HepG2 (cell line): ENCODE data around the gene TP53. TPM values are rescaled to one million over a fixed set of nuclear protein-coding genes. Genes with fewer than 3 reads are reported as not detected.

ENCODE experiments used
- ATAC-seq: fragments of 200-7000 bp; cut with Tn5 transposase; 3 replicates; pipeline ENCODE4 v1.9.1; 2020; ENCODE audit warnings: mild to moderate bottlenecking, moderate library complexity
- BruUV-seq: library from RNA; stranded (reverse); fragments of 400-500 nt; replicated peaks from 2 replicates; lab custom pipeline; 2021; lab: Mats Ljungman, UMichigan
- CTCF ChIA-PET: fragments of 300-600 bp; formaldehyde crosslinking; extraction: SDS; loops from one replicate; lab custom pipeline; 2021; ENCODE audit warnings: low total read pairs, inconsistent platforms, low intra/inter-chr PET ratio; lab: Yijun Ruan, JAX
- POLR2A ChIA-PET: fragments of 350-600 bp; sonication (Branson Sonifier 250); formaldehyde crosslinking; loops from one replicate; lab custom pipeline; 2020; ENCODE audit warnings: antibody characterized with exemption, inconsistent platforms; lab: Yijun Ruan, JAX
- DNase-seq: peaks from one replicate; pipeline ENCODE4 v3.0.0-alpha.2; 2015; ENCODE audit warnings: low spot score
- FAIRE-seq: peaks from 3 replicates; lab custom pipeline; 2011; peaks lifted over from hg19 to GRCh38; lab: Jason Lieb, UNC
- H2AFZ ChIP-seq: one replicate; pipeline ENCODE4 v1.6.1; 2011; ENCODE audit warnings: low read length, inconsistent platforms
- H3K27ac ChIP-seq: fragments of 300-600 bp; 3 replicates; pipeline ENCODE4 v1.8.0; 2011; ENCODE audit warnings: mixed run types, mild to moderate bottlenecking, mixed read lengths, low read length, inconsistent platforms; ENCODE audit not compliant: insufficient read depth; ENCODE audit errors: extremely low read length
- H3K27me3 ChIP-seq, 2 experiments: fragments of 200-600 bp in 1 of 2; 2 replicates in 1 of 2; 3 replicates in 1 of 2; pipeline versions ENCODE4 v1.6.0 to v1.8.0; 2011; ENCODE audit warnings: low read length in 2 of 2, mild to moderate bottlenecking in 2 of 2, moderate library complexity in 2 of 2, inconsistent platforms in 1 of 2; ENCODE audit not compliant: insufficient read depth in 2 of 2, control insufficient read depth in 1 of 2
- H3K36me3 ChIP-seq, 2 experiments: fragments of 200-600 bp in 1 of 2; replicated peaks in 1 of 2; 2 replicates in 1 of 2; 3 replicates in 1 of 2; pipeline versions ENCODE4 v1.5.1 to v1.8.0; 2011; ENCODE audit warnings: low read length in 2 of 2, inconsistent platforms in 1 of 2; ENCODE audit not compliant: insufficient read depth in 2 of 2, control insufficient read depth in 1 of 2
- H3K4me1 ChIP-seq: 2 replicates; pipeline ENCODE4 v1.5.1; 2012; ENCODE audit warnings: low read length, inconsistent platforms; ENCODE audit not compliant: insufficient read depth
- H3K4me2 ChIP-seq: 2 replicates; pipeline ENCODE4 v1.6.0; 2011; ENCODE audit warnings: low read depth, low read length, inconsistent platforms
- H3K4me3 ChIP-seq, 3 experiments: fragments of 200-600 bp in 1 of 3; sonication (generic), shearing (Covaris generic) in 1 of 3; replicated peaks in 1 of 3; 2 replicates each; pipeline ENCODE4 v1.5.1; 2011 to 2016; ENCODE audit warnings: low read length in 3 of 3, inconsistent platforms in 2 of 3, low read depth in 2 of 3, mild to moderate bottlenecking in 2 of 3, control low read depth in 1 of 3, mixed read lengths in 1 of 3; ENCODE audit not compliant: insufficient read depth in 1 of 3
- H3K79me2 ChIP-seq: one replicate; pipeline ENCODE4 v1.6.1; 2011; ENCODE audit warnings: low read length, inconsistent platforms; ENCODE audit not compliant: insufficient read depth
- H3K9ac ChIP-seq: 2 replicates; pipeline ENCODE4 v1.6.0; 2011; ENCODE audit warnings: mild to moderate bottlenecking, low read depth, low read length, inconsistent platforms; ENCODE audit not compliant: insufficient read depth
- H3K9me3 ChIP-seq: 2 replicates; pipeline ENCODE4 v1.5.1; 2012; ENCODE audit warnings: mild to moderate bottlenecking, low read length
- H4K20me1 ChIP-seq: 2 replicates; pipeline ENCODE4 v1.6.0; 2011; ENCODE audit warnings: inconsistent platforms, mild to moderate bottlenecking, low read length, moderate library complexity; ENCODE audit not compliant: insufficient read depth
- HES4 ChIP-seq: sonication (generic); formaldehyde crosslinking; IDR thresholded peaks from 2 replicates; pipeline ENCODE4 v1.9.0; 2021; ENCODE audit warnings: mild to moderate bottlenecking, missing genetic modification reagents, borderline replicate concordance
- IKZF5 ChIP-seq: IDR thresholded peaks from 2 replicates; pipeline ENCODE4 v1.6.1; 2018; ENCODE audit warnings: missing genetic modification reagents, mild to moderate bottlenecking, missing compliant biosample characterization
- WGBS: methylation state at CpG from one replicate; pipeline ENCODE4 v1.1.6; 2017; ENCODE audit warnings: low lambda C conversion rate; 5-methylcytosine and 5-hydroxymethylcytosine counted together
- in situ Hi-C: cut with HindIII; loops from 2 replicates; pipeline ENCODE4 v1.10.0; 2017; ENCODE audit warnings: low pct_unique_long_range_greater_than_20kb; ENCODE audit not compliant: extremely low pct_ligation_motif_present
- intact Hi-C: fragments of 100-400 bp; cut with micrococcal nuclease; formaldehyde crosslinking; loops from one replicate; pipeline ENCODE4 v1.10.0; 2022; ENCODE audit not compliant: unreplicated experiment
- polyA plus RNA-seq, 8 experiments: library from polyadenylated mRNA; depleted of rRNA in 3 of 8; stranded (reverse) in 7 of 8; unstranded in 1 of 8; fragments of >200 nt; fragmentation: Illumina TruSeq in 4 of 8; extraction: Trizol in 4 of 8; gene quantifications; 2 replicates each; pipeline versions ENCODE4 v1.2.1 to v1.2.3, GENCODE V29; 2011 to 2016; ENCODE audit warnings: low read depth in 4 of 8, missing spikeins in 1 of 8, mixed read lengths in 1 of 8; ENCODE audit not compliant: insufficient read depth in 1 of 8
- total RNA-seq, 5 experiments: library from RNA; depleted of rRNA; stranded (reverse); fragments of >200 nt; fragmentation: Illumina TruSeq; extraction: Trizol; gene quantifications; 2 replicates each; pipeline ENCODE4 v1.2.3, GENCODE V29; 2016; ENCODE audit warnings: low read depth in 1 of 5

The TP53 gene
- total and polyA plus RNA-seq, 2 of the 13 experiments (the other 11 are each of a cell fraction or from before 2014, with no cell fraction given) = 17.1 to 29.9 TPM

GRCh38 chr17:7715936-7716886, 28.9 kb upstream of the TP53 start:
- H3K79me2 ChIP-seq = no peaks in the 10 kb centered on the region
- peaks cover 11 to 88% of the 10 kb centered on the region in 2 experiments for H3K27me3 ChIP-seq
- BruUV-seq = no TSS peak
- WGBS = 30% methylated on average over 16 of the region's 20 CpGs
- in situ Hi-C loops (loop anchor here (5.0 kb wide), 1 partner anchor 84 kb away; the partner anchor contains the start of gene SHBG), intact Hi-C loops (no loop called here)
- TF ChIP-seq IKZF5 (CRISPR knock-in tag) (0 out of 2 replicates have a peak, but pooled peaks have one; percentile 10), HES4 (CRISPR knock-in tag) (no peak)
- no peaks in the 10 kb centered on the region for H4K20me1 ChIP-seq
- no peak for FAIRE-seq
- ATAC-seq = no peak
- H3K27ac ChIP-seq = no peak overlapping the region
- H3K9me3 ChIP-seq = no peaks in the 10 kb centered on the region
- no peak overlapping the region for H3K9ac ChIP-seq
- POLR2A ChIA-PET = interaction anchor here (0.9 to 2.0 kb wide), 4 partner anchors 10 to 30 kb away, joined by 3 to 6 read pairs (median 4); partner anchors contain the start of genes TP53 and WRAP53
- H3K36me3 ChIP-seq = no peaks in the 10 kb centered on the region
- H3K4me2 ChIP-seq = peak overlapping the region; percentile 78
- no peak for DNase-seq
- H2AFZ ChIP-seq = no peak overlapping the region
- H3K4me1 ChIP-seq = peaks cover 27% of the 10 kb centered on the region
- CTCF ChIA-PET = interaction anchor here (2.0 kb wide), 1 partner anchor 28 kb away, joined by 5 read pairs; the partner anchor contains the start of gene WRAP53
- peak overlapping the region; percentile 49 to 72 (median 62); a peak in 4 of 6 replicates for H3K4me3 ChIP-seq
